HEK293 (cell line): ENCODE data around the gene ASCL3.

Source experiments
- BCL11A ChIP-seq: fragments of 450-650 bp; formaldehyde crosslinking; IDR thresholded peaks from 2 replicates; pipeline ENCODE4 v1.5.1; 2016; ENCODE audit warnings: low read depth, missing biosample characterization, missing genetic modification characterization
- CTCF ChIP-seq: fragments of 450-650 bp; formaldehyde crosslinking; IDR thresholded peaks from 2 replicates; pipeline ENCODE4 v1.5.1; 2016; ENCODE audit warnings: missing biosample characterization, missing genetic modification characterization
- REPIN1 ChIP-seq: fragments of 450-650 bp; formaldehyde crosslinking; IDR thresholded peaks from 2 replicates; pipeline ENCODE4 v1.5.1; 2017; ENCODE audit warnings: missing biosample characterization, missing genetic modification characterization, low read depth
- REST ChIP-seq: fragments of 450-650 bp; formaldehyde crosslinking; IDR thresholded peaks from 2 replicates; pipeline ENCODE4 v1.5.1; 2016; ENCODE audit warnings: missing biosample characterization, missing genetic modification characterization
- TRIM28 ChIP-seq: IDR thresholded peaks from 2 replicates; pipeline ENCODE4 v1.6.1; 2011; ENCODE audit warnings: low read length, control low read depth, borderline replicate concordance
- YY2 ChIP-seq: fragments of 450-650 bp; formaldehyde crosslinking; IDR thresholded peaks from 2 replicates; pipeline ENCODE4 v1.5.1; 2016; ENCODE audit warnings: missing biosample characterization, missing genetic modification characterization
- ZNF174 ChIP-seq: fragments of 450-650 bp; formaldehyde crosslinking; IDR thresholded peaks from 2 replicates; pipeline ENCODE4 v1.5.0; 2017; ENCODE audit warnings: missing biosample characterization, mild to moderate bottlenecking, missing genetic modification characterization
- ZNF510 ChIP-seq: fragments of 450-650 bp; formaldehyde crosslinking; IDR thresholded peaks from 2 replicates; pipeline ENCODE4 v1.5.1; 2018; ENCODE audit warnings: mild to moderate bottlenecking, missing genetic modification characterization, missing biosample characterization; ENCODE audit not compliant: insufficient replicate concordance
- ZNF549 ChIP-seq: fragments of 450-650 bp; IDR thresholded peaks from 2 replicates; pipeline ENCODE4 v1.5.1; 2018; ENCODE audit warnings: missing biosample characterization, missing genetic modification characterization, mild to moderate bottlenecking, inconsistent platforms, moderate library complexity
- ZNF558 ChIP-seq: fragments of 450-650 bp; formaldehyde crosslinking; IDR thresholded peaks from 2 replicates; pipeline ENCODE4 v1.5.1; 2016; ENCODE audit warnings: missing biosample characterization, missing genetic modification characterization
- ZNF701 ChIP-seq: fragments of 450-650 bp; formaldehyde crosslinking; IDR thresholded peaks from 2 replicates; pipeline ENCODE4 v1.5.1; 2016; ENCODE audit warnings: missing biosample characterization, missing genetic modification characterization
- ZNF76 ChIP-seq: fragments of 450-650 bp; formaldehyde crosslinking; IDR thresholded peaks from 2 replicates; pipeline ENCODE4; 2016; ENCODE audit warnings: low read depth, missing biosample characterization, missing genetic modification characterization, borderline replicate concordance
- ZSCAN30 ChIP-seq: fragments of 450-650 bp; IDR thresholded peaks from 2 replicates; pipeline ENCODE4 v1.5.1; 2018; ENCODE audit warnings: missing biosample characterization, mild to moderate bottlenecking, missing genetic modification characterization, moderate library complexity

GRCh38 chr11:8932564-8933180 is 10.1 kb downstream of the ASCL3 start, which contains the start of gene C11orf16:
- TF ChIP-seq ZNF174 (tag by site-specific recombination) (no peak), REPIN1 (tag by site-specific recombination) (no peak), ZNF558 (tag by site-specific recombination) (no peak), CTCF (tag by site-specific recombination) (no peak), TRIM28 (no peak), ZNF549 (tag by site-specific recombination) (no peak), ZSCAN30 (tag by site-specific recombination) (no peak), ZNF76 (tag by site-specific recombination) (no peak), ZNF510 (tag by site-specific recombination) (no peak), YY2 (no peak), ZNF701 (tag by site-specific recombination) (no peak), REST (tag by site-specific recombination) (no peak), BCL11A (tag by site-specific recombination) (no peak)
